ENCODE data around the gene IL36RN.

The IL36RN gene

GRCh38 chr2:113050921-113051895 lies 7.8 kb upstream of the IL36RN start:
- DNase-seq (ENCODE audit: low spot score), result no peak

- no peak for DNase-seq (ENCODE audit: low spot score)
These were observed 6.5 kb upstream of the IL36RN start, which contains the start of gene IL36B for GRCh38 chr2:113052396-113052917. Gene IL36B, minus strand, starts transcription at chr2:113052867.

- no peak for DNase-seq (ENCODE audit: low spot score)
These were observed 5.3 kb upstream of the IL36RN start for GRCh38 chr2:113053666-113054065.

- no peak for DNase-seq (ENCODE audit: low spot score)
These were observed 4.9 kb upstream of the IL36RN start for GRCh38 chr2:113054066-113054465.

GRCh38 chr2:113056521-113056920 lies 2.5 kb upstream of the IL36RN start:
- no peak for DNase-seq (ENCODE audit: low spot score)

GRCh38 chr2:113057117-113057516 lies 1.9 kb upstream of the IL36RN start:
- DNase-seq (ENCODE audit: low spot score), result no peak

- DNase-seq (ENCODE audit: low spot score), result no peak
These were observed 495 bp upstream of the IL36RN start for GRCh38 chr2:113058411-113058994.

- no peak for DNase-seq (ENCODE audit: low spot score)
These were observed 1.4 kb downstream of the IL36RN start for GRCh38 chr2:113060396-113060795.

- DNase-seq (ENCODE audit: low spot score), result no peak
These were observed 1.8 kb downstream of the IL36RN start for GRCh38 chr2:113060796-113061195.

GRCh38 chr2:113061241-113061640 lies 2.2 kb downstream of the IL36RN start:
- no peak for DNase-seq (ENCODE audit: low spot score)

GRCh38 chr2:113061896-113062770 lies 3.1 kb downstream of the IL36RN start:
- DNase-seq (ENCODE audit: low spot score), result no peak

GRCh38 chr2:113064281-113064680 lies 5.3 kb downstream of the IL36RN start:
- no peak for DNase-seq (ENCODE audit: low spot score)

GRCh38 chr2:113064898-113065297 lies 5.9 kb downstream of the IL36RN start:
- DNase-seq (ENCODE audit: low spot score), result no peak

GRCh38 chr2:113067681-113068080 lies 8.7 kb downstream of the IL36RN start, which contains the start of gene IL1F10:
Gene IL1F10, plus strand, starts transcription at chr2:113067970. Its CDS starts 4,769 bp downstream, at chr2:113072739.
- no peak for DNase-seq (ENCODE audit: low spot score)

- DNase-seq (ENCODE audit: low spot score), result no peak
These were observed 9.3 kb downstream of the IL36RN start for GRCh38 chr2:113068249-113068648.

- no peak for DNase-seq (ENCODE audit: low spot score)
These were observed 9.9 kb downstream of the IL36RN start for GRCh38 chr2:113068706-113069485.

- DNase-seq (ENCODE audit: low spot score), result no peak
These were observed 10.9 kb downstream of the IL36RN start for GRCh38 chr2:113069676-113070605.

- DNase-seq (ENCODE audit: low spot score), result no peak
These were observed 11.6 kb downstream of the IL36RN start for GRCh38 chr2:113070606-113070975.

- DNase-seq (ENCODE audit: low spot score), result no peak
These were observed 13.6 kb downstream of the IL36RN start for GRCh38 chr2:113072584-113072983.

- DNase-seq (ENCODE audit: low spot score), result no peak
These were observed 14.4 kb downstream of the IL36RN start for GRCh38 chr2:113073325-113073834.

All from CD4-positive, alpha-beta T cell treated with Interleukin-15 for 4 hours (primary cell).